ENCODE results near the gene HSPA5. TPM values are rescaled to one million over a fixed set of nuclear protein-coding genes. Genes with fewer than 3 reads are reported as not detected.

The HSPA5 gene
- total and polyA plus RNA-seq, 2 of the 4 experiments (the other 2 are of a cell fraction): 118 to 419 TPM

DNA sequence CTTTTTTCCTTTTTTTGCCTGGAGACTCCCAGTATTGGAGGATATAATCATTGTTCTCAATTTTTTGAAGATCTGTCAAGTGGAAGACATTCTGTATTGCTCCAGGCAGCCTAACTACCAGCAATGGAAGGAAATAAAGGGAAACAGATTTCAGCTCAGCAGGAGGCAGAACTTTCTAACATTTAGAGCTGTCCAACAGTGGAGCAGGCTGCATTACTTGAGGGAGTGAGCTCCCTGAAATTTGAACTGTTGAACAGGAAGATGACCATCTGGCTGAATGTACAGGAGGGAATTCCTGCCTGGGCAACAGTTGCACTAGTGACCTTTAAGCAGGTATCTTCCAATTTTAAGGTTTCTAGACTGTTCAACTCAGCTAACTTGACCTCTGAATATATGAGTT, 19.4 kb upstream of the HSPA5 start:
- Histone ChIP-seq H2AK9ac (replicated peaks; ENCODE audit: low read depth, low read length, poor library complexity) (no peak overlapping the region), H3K4ac (ENCODE audit: low read depth, low read length) (no peak overlapping the region), H2BK5ac (ENCODE audit: low read depth, low read length, poor library complexity, severe bottlenecking) (no peak overlapping the region), H2AK5ac (ENCODE audit: low read depth, low read length) (no peak overlapping the region; the same call in 1 of the 2 replicates), H2BK20ac (ENCODE audit: low read depth, low read length) (no peak overlapping the region), H3K23ac (ENCODE audit: low read depth, low read length) (no peak overlapping the region), H3K14ac (replicated peaks; ENCODE audit: low read depth, low read length) (0 out of 2 replicates have a peak overlapping the region, but pooled peaks have one; percentile 9), H4K20me1 (ENCODE audit: insufficient read depth, low read length) (peaks cover 21% of the 10 kb centered on the region), H3K18ac (ENCODE audit: low read depth, low read length) (no peak overlapping the region), H3K27ac (ENCODE audit: insufficient read depth, low read length) (no peak overlapping the region), H4K8ac (ENCODE audit: low read depth in 2 of 2, low read length in 2 of 2) (no peak overlapping the region; a peak in 1 of 4 replicates), H3K79me1 (ENCODE audit: low read depth in 1 of 2, low read length in 2 of 2) (peaks cover 0 to 24% of the 10 kb centered on the region in 2 experiments; a peak in 2 of 4 replicates), H2BK15ac (ENCODE audit: low read depth, low read length) (no peak overlapping the region), H3K36me3 (ENCODE audit: control insufficient read depth, insufficient read depth, low read length) (peaks cover 6% of the 10 kb centered on the region; the same call in 1 of the 2 replicates), H3K4me3 (ENCODE audit: insufficient read depth, low read depth, low read length) (no peak overlapping the region), H3K9ac (ENCODE audit: low read depth, low read length) (no peak overlapping the region), H3K4me1 (ENCODE audit: control insufficient read depth, insufficient read depth, low read length) (0 out of 2 replicates have a peak, but pooled peaks cover 2% of the 10 kb centered on the region), H3K4me2 (ENCODE audit: low read depth, low read length) (no peak overlapping the region), H3K9me3 (ENCODE audit: control insufficient read depth, insufficient read depth, low read length) (no peaks in the 10 kb centered on the region), H3K27me3 (ENCODE audit: control insufficient read depth, insufficient read depth, low read length) (no peaks in the 10 kb centered on the region), H4K91ac (ENCODE audit: insufficient read depth, low read depth, low read length) (no peak overlapping the region), H4K5ac (ENCODE audit: low read depth, low read length) (no peak overlapping the region), H2BK120ac (ENCODE audit: low read depth, low read length) (no peak overlapping the region), H3K9me1 (ENCODE audit: insufficient read depth, low read length) (peaks cover 3% of the 10 kb centered on the region; the same call in 1 of the 2 replicates), H2AFZ (replicated peaks; ENCODE audit: low read length, poor library complexity) (peak overlapping the region; percentile 3), H3K56ac (ENCODE audit: extremely low read depth, insufficient read depth, low read length) (no peak overlapping the region)
- in situ Hi-C loops (cut with MboI; ENCODE audit: low sequenced_read_pairs): no loop called here
- POLR2A ChIA-PET (ENCODE audit: unreplicated experiment): interaction anchor here (0.6 kb wide), 1 partner anchor 1618 kb away, joined by 12 read pairs; no protein-coding TSS in a partner anchor
- TF ChIP-seq CEBPB (IDR thresholded peaks at IDR 0.05; ENCODE audit: low read depth, low read length) (no peak), MAZ (IDR thresholded peaks at IDR 0.05; ENCODE audit: borderline replicate concordance, low read depth, low read length) (no peak), RCOR1 (IDR thresholded peaks at IDR 0.05; ENCODE audit: insufficient replicate concordance, low read length) (no peak), MXI1 (IDR thresholded peaks at IDR 0.05; ENCODE audit: borderline replicate concordance, low read depth, low read length) (no peak), FOS (IDR thresholded peaks at IDR 0.05; ENCODE audit: low read depth, low read length) (no peak), MAFK (IDR thresholded peaks at IDR 0.05; ENCODE audit: low read depth, low read length) (no peak), RAD21 (IDR thresholded peaks at IDR 0.05; ENCODE audit: low read length) (no peak), NFE2L2 (IDR thresholded peaks at IDR 0.05; ENCODE audit: low read depth, low read length) (no peak), BHLHE40 (IDR thresholded peaks at IDR 0.05; ENCODE audit: low read depth, low read length) (no peak), CHD1 (IDR thresholded peaks at IDR 0.05; ENCODE audit: low read depth, low read length) (no peak), RFX5 (IDR thresholded peaks at IDR 0.05; ENCODE audit: low read depth, low read length) (no peak), POLR2A (IDR thresholded peaks at IDR 0.05; ENCODE audit: low read depth, low read length) (no peak), SMC3 (IDR thresholded peaks at IDR 0.05; ENCODE audit: low read depth, low read length) (no peak)
- TF ChIP-seq, protein P1, sequence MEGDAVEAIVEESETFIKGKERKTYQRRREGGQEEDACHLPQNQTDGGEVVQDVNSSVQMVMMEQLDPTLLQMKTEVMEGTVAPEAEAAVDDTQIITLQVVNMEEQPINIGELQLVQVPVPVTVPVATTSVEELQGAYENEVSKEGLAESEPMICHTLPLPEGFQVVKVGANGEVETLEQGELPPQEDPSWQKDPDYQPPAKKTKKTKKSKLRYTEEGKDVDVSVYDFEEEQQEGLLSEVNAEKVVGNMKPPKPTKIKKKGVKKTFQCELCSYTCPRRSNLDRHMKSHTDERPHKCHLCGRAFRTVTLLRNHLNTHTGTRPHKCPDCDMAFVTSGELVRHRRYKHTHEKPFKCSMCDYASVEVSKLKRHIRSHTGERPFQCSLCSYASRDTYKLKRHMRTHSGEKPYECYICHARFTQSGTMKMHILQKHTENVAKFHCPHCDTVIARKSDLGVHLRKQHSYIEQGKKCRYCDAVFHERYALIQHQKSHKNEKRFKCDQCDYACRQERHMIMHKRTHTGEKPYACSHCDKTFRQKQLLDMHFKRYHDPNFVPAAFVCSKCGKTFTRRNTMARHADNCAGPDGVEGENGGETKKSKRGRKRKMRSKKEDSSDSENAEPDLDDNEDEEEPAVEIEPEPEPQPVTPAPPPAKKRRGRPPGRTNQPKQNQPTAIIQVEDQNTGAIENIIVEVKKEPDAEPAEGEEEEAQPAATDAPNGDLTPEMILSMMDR (conservative IDR thresholded peaks at IDR 0.05; ENCODE audit: low read depth, low read length): no peak
- TF ChIP-seq, protein P2, sequence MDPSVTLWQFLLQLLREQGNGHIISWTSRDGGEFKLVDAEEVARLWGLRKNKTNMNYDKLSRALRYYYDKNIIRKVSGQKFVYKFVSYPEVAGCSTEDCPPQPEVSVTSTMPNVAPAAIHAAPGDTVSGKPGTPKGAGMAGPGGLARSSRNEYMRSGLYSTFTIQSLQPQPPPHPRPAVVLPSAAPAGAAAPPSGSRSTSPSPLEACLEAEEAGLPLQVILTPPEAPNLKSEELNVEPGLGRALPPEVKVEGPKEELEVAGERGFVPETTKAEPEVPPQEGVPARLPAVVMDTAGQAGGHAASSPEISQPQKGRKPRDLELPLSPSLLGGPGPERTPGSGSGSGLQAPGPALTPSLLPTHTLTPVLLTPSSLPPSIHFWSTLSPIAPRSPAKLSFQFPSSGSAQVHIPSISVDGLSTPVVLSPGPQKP (IDR thresholded peaks at IDR 0.05; ENCODE audit: borderline replicate concordance, low read depth, low read length): no peak
- TF ChIP-seq, protein P3, sequence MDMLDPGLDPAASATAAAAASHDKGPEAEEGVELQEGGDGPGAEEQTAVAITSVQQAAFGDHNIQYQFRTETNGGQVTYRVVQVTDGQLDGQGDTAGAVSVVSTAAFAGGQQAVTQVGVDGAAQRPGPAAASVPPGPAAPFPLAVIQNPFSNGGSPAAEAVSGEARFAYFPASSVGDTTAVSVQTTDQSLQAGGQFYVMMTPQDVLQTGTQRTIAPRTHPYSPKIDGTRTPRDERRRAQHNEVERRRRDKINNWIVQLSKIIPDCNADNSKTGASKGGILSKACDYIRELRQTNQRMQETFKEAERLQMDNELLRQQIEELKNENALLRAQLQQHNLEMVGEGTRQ (IDR thresholded peaks at IDR 0.05; ENCODE audit: low read depth, low read length): no peak
- DNase-seq (peak; percentile 54), ATAC-seq (ENCODE audit: low read depth) (0 out of 2 replicates have a peak, but pooled peaks have one; percentile 8)
- intact Hi-C loops (cut with micrococcal nuclease): loop anchor here (5.0 kb wide), 1 partner anchor 82 kb away; no protein-coding TSS in a partner anchor
- CTCF ChIA-PET: no interaction called here
- BruUV-seq (replicated peaks): no TSS peak
- dilution Hi-C loops (cut with HindIII; ENCODE audit: low sequenced_read_pairs, unreplicated experiment): no loop called here
